ENCODE results near the gene KRTAP29-1. TPM values are rescaled to one million over a fixed set of nuclear protein-coding genes. Genes with fewer than 3 reads are reported as not detected.

The KRTAP29-1 gene
- total and polyA plus RNA-seq, 2 experiments from 2014 or later, result not detected

DNA sequence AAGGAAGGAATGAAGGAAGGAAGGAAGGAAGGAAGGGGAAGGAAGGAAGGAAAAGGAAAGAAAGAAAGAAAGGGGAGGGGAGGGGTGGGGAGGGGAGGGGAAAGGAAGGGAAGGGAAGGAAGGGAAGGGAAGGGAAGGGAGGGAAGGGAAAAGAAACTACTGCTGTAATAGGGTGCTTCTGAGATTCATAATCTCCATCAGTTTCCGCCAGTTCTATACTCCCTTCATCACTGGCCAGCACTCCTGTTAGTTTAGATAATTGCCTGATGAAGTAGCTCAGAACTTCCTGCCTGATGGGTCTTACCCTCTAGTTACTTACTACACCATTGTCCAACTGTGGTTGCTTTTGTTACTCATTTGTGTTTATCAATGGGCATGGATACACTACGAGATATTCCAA, 39.4 kb downstream of the KRTAP29-1 start:
- no peaks in the 10 kb centered on the region; the same call in 2 of the 3 replicates for H3K9me3 Mint-ChIP-seq
- ATAC-seq, result no peak
- no peak for TF ChIP-seq ZNF331 (CRISPR knock-in tag; IDR thresholded peaks at IDR 0.05; ENCODE audit: low read depth)
- TF ChIP-seq JUNB (IDR thresholded peaks at IDR 0.05; ENCODE audit: unreplicated experiment), result no peak
- TF ChIP-seq, protein P1, sequence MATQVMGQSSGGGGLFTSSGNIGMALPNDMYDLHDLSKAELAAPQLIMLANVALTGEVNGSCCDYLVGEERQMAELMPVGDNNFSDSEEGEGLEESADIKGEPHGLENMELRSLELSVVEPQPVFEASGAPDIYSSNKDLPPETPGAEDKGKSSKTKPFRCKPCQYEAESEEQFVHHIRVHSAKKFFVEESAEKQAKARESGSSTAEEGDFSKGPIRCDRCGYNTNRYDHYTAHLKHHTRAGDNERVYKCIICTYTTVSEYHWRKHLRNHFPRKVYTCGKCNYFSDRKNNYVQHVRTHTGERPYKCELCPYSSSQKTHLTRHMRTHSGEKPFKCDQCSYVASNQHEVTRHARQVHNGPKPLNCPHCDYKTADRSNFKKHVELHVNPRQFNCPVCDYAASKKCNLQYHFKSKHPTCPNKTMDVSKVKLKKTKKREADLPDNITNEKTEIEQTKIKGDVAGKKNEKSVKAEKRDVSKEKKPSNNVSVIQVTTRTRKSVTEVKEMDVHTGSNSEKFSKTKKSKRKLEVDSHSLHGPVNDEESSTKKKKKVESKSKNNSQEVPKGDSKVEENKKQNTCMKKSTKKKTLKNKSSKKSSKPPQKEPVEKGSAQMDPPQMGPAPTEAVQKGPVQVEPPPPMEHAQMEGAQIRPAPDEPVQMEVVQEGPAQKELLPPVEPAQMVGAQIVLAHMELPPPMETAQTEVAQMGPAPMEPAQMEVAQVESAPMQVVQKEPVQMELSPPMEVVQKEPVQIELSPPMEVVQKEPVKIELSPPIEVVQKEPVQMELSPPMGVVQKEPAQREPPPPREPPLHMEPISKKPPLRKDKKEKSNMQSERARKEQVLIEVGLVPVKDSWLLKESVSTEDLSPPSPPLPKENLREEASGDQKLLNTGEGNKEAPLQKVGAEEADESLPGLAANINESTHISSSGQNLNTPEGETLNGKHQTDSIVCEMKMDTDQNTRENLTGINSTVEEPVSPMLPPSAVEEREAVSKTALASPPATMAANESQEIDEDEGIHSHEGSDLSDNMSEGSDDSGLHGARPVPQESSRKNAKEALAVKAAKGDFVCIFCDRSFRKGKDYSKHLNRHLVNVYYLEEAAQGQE (IDR thresholded peaks at IDR 0.05; ENCODE audit: unreplicated experiment), result no peak
- TF ChIP-seq CREB1 (CRISPR knock-in tag; IDR thresholded peaks at IDR 0.05; ENCODE audit: low read depth), result no peak
- TF ChIP-seq, protein P2, sequence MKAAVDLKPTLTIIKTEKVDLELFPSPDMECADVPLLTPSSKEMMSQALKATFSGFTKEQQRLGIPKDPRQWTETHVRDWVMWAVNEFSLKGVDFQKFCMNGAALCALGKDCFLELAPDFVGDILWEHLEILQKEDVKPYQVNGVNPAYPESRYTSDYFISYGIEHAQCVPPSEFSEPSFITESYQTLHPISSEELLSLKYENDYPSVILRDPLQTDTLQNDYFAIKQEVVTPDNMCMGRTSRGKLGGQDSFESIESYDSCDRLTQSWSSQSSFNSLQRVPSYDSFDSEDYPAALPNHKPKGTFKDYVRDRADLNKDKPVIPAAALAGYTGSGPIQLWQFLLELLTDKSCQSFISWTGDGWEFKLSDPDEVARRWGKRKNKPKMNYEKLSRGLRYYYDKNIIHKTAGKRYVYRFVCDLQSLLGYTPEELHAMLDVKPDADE (IDR thresholded peaks at IDR 0.05), result no peak
- no peak for TF ChIP-seq EZH2phosphoT487 (IDR thresholded peaks at IDR 0.05; ENCODE audit: unreplicated experiment)
- TF ChIP-seq, protein P3, sequence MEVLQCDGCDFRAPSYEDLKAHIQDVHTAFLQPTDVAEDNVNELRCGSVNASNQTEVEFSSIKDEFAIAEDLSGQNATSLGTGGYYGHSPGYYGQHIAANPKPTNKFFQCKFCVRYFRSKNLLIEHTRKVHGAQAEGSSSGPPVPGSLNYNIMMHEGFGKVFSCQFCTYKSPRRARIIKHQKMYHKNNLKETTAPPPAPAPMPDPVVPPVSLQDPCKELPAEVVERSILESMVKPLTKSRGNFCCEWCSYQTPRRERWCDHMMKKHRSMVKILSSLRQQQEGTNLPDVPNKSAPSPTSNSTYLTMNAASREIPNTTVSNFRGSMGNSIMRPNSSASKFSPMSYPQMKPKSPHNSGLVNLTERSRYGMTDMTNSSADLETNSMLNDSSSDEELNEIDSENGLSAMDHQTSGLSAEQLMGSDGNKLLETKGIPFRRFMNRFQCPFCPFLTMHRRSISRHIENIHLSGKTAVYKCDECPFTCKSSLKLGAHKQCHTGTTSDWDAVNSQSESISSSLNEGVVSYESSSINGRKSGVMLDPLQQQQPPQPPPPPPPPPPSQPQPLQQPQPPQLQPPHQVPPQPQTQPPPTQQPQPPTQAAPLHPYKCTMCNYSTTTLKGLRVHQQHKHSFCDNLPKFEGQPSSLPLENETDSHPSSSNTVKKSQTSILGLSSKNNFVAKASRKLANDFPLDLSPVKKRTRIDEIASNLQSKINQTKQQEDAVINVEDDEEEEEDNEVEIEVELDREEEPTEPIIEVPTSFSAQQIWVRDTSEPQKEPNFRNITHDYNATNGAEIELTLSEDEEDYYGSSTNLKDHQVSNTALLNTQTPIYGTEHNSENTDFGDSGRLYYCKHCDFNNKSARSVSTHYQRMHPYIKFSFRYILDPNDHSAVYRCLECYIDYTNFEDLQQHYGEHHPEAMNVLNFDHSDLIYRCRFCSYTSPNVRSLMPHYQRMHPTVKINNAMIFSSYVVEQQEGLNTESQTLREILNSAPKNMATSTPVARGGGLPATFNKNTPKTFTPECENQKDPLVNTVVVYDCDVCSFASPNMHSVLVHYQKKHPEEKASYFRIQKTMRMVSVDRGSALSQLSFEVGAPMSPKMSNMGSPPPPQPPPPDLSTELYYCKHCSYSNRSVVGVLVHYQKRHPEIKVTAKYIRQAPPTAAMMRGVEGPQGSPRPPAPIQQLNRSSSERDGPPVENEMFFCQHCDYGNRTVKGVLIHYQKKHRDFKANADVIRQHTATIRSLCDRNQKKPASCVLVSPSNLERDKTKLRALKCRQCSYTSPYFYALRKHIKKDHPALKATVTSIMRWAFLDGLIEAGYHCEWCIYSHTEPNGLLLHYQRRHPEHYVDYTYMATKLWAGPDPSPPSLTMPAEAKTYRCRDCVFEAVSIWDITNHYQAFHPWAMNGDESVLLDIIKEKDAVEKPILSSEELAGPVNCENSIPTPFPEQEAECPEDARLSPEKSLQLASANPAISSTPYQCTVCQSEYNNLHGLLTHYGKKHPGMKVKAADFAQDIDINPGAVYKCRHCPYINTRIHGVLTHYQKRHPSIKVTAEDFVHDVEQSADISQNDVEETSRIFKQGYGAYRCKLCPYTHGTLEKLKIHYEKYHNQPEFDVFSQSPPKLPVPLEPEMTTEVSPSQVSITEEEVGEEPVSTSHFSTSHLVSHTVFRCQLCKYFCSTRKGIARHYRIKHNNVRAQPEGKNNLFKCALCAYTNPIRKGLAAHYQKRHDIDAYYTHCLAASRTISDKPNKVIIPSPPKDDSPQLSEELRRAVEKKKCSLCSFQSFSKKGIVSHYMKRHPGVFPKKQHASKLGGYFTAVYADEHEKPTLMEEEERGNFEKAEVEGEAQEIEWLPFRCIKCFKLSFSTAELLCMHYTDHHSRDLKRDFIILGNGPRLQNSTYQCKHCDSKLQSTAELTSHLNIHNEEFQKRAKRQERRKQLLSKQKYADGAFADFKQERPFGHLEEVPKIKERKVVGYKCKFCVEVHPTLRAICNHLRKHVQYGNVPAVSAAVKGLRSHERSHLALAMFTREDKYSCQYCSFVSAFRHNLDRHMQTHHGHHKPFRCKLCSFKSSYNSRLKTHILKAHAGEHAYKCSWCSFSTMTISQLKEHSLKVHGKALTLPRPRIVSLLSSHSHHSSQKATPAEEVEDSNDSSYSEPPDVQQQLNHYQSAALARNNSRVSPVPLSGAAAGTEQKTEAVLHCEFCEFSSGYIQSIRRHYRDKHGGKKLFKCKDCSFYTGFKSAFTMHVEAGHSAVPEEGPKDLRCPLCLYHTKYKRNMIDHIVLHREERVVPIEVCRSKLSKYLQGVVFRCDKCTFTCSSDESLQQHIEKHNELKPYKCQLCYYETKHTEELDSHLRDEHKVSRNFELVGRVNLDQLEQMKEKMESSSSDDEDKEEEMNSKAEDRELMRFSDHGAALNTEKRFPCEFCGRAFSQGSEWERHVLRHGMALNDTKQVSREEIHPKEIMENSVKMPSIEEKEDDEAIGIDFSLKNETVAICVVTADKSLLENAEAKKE (CRISPR knock-in tag; IDR thresholded peaks at IDR 0.05), result no peak
- no peak for TF ChIP-seq EZH2 (IDR thresholded peaks at IDR 0.05; ENCODE audit: low read depth, unreplicated experiment)
- no peak for TF ChIP-seq POLR2AphosphoS5 (IDR thresholded peaks at IDR 0.05; ENCODE audit: low read depth)
- TF ChIP-seq, protein P4, sequence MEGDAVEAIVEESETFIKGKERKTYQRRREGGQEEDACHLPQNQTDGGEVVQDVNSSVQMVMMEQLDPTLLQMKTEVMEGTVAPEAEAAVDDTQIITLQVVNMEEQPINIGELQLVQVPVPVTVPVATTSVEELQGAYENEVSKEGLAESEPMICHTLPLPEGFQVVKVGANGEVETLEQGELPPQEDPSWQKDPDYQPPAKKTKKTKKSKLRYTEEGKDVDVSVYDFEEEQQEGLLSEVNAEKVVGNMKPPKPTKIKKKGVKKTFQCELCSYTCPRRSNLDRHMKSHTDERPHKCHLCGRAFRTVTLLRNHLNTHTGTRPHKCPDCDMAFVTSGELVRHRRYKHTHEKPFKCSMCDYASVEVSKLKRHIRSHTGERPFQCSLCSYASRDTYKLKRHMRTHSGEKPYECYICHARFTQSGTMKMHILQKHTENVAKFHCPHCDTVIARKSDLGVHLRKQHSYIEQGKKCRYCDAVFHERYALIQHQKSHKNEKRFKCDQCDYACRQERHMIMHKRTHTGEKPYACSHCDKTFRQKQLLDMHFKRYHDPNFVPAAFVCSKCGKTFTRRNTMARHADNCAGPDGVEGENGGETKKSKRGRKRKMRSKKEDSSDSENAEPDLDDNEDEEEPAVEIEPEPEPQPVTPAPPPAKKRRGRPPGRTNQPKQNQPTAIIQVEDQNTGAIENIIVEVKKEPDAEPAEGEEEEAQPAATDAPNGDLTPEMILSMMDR (conservative IDR thresholded peaks at IDR 0.05; ENCODE audit: low read depth in 2 of 2), result no peak
- TF ChIP-seq ZNF114 (CRISPR knock-in tag; IDR thresholded peaks at IDR 0.05), result no peak
- no peak for TF ChIP-seq STAT1 (IDR thresholded peaks at IDR 0.05; ENCODE audit: unreplicated experiment)
- no peak for TF ChIP-seq NANOG (IDR thresholded peaks at IDR 0.05; ENCODE audit: borderline replicate concordance)

More for the DNA sequence above, 39.4 kb downstream of the KRTAP29-1 start:
- Histone ChIP-seq H3K4me1 (ENCODE audit: insufficient read depth) (no peaks in the 10 kb centered on the region), H4K20me1 (replicated peaks; ENCODE audit: insufficient read depth) (no peaks in the 10 kb centered on the region), H3K4me2 (no peak overlapping the region), H2AFZ (no peak overlapping the region), H3K79me2 (replicated peaks; ENCODE audit: insufficient read depth) (no peaks in the 10 kb centered on the region), H3K4me3 (no peak overlapping the region), H3K27me3 (ENCODE audit: insufficient read depth) (no peaks in the 10 kb centered on the region), H3F3A (replicated peaks; ENCODE audit: low read depth) (no peaks in the 10 kb centered on the region), H3K9me2 (ENCODE audit: insufficient read depth) (peaks cover 3% of the 10 kb centered on the region), H3K36me3 (ENCODE audit: insufficient read depth) (no peaks in the 10 kb centered on the region), H3K27ac (ENCODE audit: low read depth) (no peak overlapping the region)
- no peak for DNase-seq (ENCODE audit: low spot score)
- Mint-ChIP-seq H3K36me3 (ENCODE audit: low read depth) (no peaks in the 10 kb centered on the region), H3K4me1 (no peaks in the 10 kb centered on the region), H3K27me3 (ENCODE audit: insufficient read depth, low read depth, poor library complexity) (peaks cover 4% of the 10 kb centered on the region), H3K4me3 (no peak overlapping the region), H3K27ac (no peak overlapping the region)
